BJ (cell line): ENCODE results near the gene CD22. TPM values are rescaled to one million over a fixed set of nuclear protein-coding genes. Genes with fewer than 3 reads are reported as not detected.
"Not testable (repeated sequence)": the region's sequence is repeated elsewhere in the genome, so short reads cannot be mapped to it uniquely, and the experiment has no call there.

ENCODE experiments used
- CTCF ChIA-PET: fragments of 350-600 bp; formaldehyde crosslinking; extraction: SDS; loops from one replicate; lab custom pipeline; 2021; ENCODE audit warnings: antibody characterized with exemption, inconsistent platforms; lab: Yijun Ruan, JAX
- POLR2A ChIA-PET: fragments of 300-600 bp; sonication (Branson Sonifier 250); formaldehyde crosslinking; extraction: SDS; loops from one replicate; lab custom pipeline; 2021; ENCODE audit warnings: antibody characterized with exemption; lab: Charles Lee
- DNase-seq: peaks from one replicate; pipeline ENCODE4 v3.0.0-alpha.2; 2011; ENCODE audit warnings: low read depth
- H3K27me3 ChIP-seq: 2 replicates; pipeline ENCODE4 v1.6.0; 2011; ENCODE audit warnings: low read length; ENCODE audit not compliant: control insufficient read depth, insufficient read depth
- H3K36me3 ChIP-seq: 2 replicates; pipeline ENCODE4 v1.5.1; 2011; ENCODE audit warnings: low read length; ENCODE audit not compliant: control insufficient read depth, insufficient read depth
- H3K4me3 ChIP-seq: 2 replicates; pipeline ENCODE4 v1.5.1; 2011; ENCODE audit warnings: low read depth, mild to moderate bottlenecking, control low read depth, low read length
- CTCF ChIP-seq: IDR thresholded peaks from 2 replicates; pipeline ENCODE4 v1.5.1; 2011; ENCODE audit warnings: low read depth, mild to moderate bottlenecking, control low read depth, inconsistent platforms, low read length, moderate library complexity; ENCODE audit not compliant: insufficient read depth
- polyA plus RNA-seq: library from polyadenylated mRNA; depleted of rRNA; stranded (reverse); fragments of >200 nt; gene quantifications from 2 replicates; pipeline ENCODE4 v1.2.3, GENCODE V29; 2011

Gene CD22
- polyA plus RNA-seq, 1 experiment, result not detected

- H3K4me3 ChIP-seq, result no peak within 1 kb of the TSS
- no peak for DNase-seq
- POLR2A ChIA-PET, result no interaction called here
- CTCF ChIA-PET, result no interaction called here
- H3K36me3 ChIP-seq, result no peaks in the 10 kb centered on the region
- no peak for TF ChIP-seq CTCF
- H3K27me3 ChIP-seq, result peaks cover 2% of the 10 kb centered on the region; the same call in 1 of the 2 replicates
Measured at GRCh38 chr19:35357867-35358573, 29.0 kb downstream of the CD22 start, which contains the start of gene FFAR3. TSS of gene FFAR3 (plus strand) at chr19:35358460. CDS start at chr19:35358891, 431 bp downstream.

- H3K27me3 ChIP-seq, H3K36me3 ChIP-seq, H3K4me3 ChIP-seq, CTCF ChIA-PET, POLR2A ChIA-PET, DNase-seq: not testable (repeated sequence)
Measured at GRCh38 chr19:35358834-35359233, 29.8 kb downstream of the CD22 start.

GRCh38 chr19:35359395-35359794, 30.4 kb downstream of the CD22 start:
- CTCF ChIA-PET, H3K4me3 ChIP-seq, POLR2A ChIA-PET, DNase-seq, H3K27me3 ChIP-seq, H3K36me3 ChIP-seq: not testable (repeated sequence)

- H3K36me3 ChIP-seq, DNase-seq, H3K4me3 ChIP-seq, POLR2A ChIA-PET, CTCF ChIA-PET, H3K27me3 ChIP-seq: not testable (repeated sequence)
Measured at GRCh38 chr19:35360081-35360480, 31.1 kb downstream of the CD22 start.

- CTCF ChIA-PET, result no interaction called here
- TF ChIP-seq CTCF, result no peak
Measured at GRCh38 chr19:35360880-35361420, 32.0 kb downstream of the CD22 start.

GRCh38 chr19:35362261-35363000, 33.4 kb downstream of the CD22 start:
- CTCF ChIA-PET, result interaction anchor here (0.8 to 1.1 kb wide), 2 partner anchors 9 to 133 kb away, joined by 3 to 4 read pairs; no protein-coding TSS in a partner anchor
- H3K4me3 ChIP-seq, result no peak overlapping the region
- no peaks in the 10 kb centered on the region for H3K36me3 ChIP-seq
- DNase-seq, result no peak
- POLR2A ChIA-PET, result no interaction called here
- no peaks in the 10 kb centered on the region; the same call in none of the 2 replicates for H3K27me3 ChIP-seq
- no peak for TF ChIP-seq CTCF

More at GRCh38 chr19:35360880-35361420, 32.0 kb downstream of the CD22 start:
- Histone ChIP-seq H3K27me3 (no peaks in the 10 kb centered on the region; the same call in none of the 2 replicates), H3K36me3 (no peaks in the 10 kb centered on the region), H3K4me3 (no peak overlapping the region)
- no peak for DNase-seq
- POLR2A ChIA-PET, result no interaction called here
